Body of pancreas (tissue), 4 donors: ENCODE data around the gene ASNSD1. TPM values are rescaled to one million over a fixed set of nuclear protein-coding genes. Genes with fewer than 3 reads are reported as not detected.
"Not testable (repeated sequence)": the region's sequence is repeated elsewhere in the genome, so short reads cannot be mapped to it uniquely, and the experiment has no call there.

Experiments used
- ATAC-seq: fragments of 150-250 bp; one replicate; pipeline ENCODE4 v1.9.1; 2016
- DNase-seq, 4 donors: peaks; one replicate each; pipeline ENCODE4 v3.0.0-alpha.2; 2019
- H3K27ac ChIP-seq, 4 donors: fragments of 200-600 bp; sonication (generic); 1 replicate in 3 of 4; 2 replicates in 1 of 4; pipeline versions ENCODE4 v1.5.1 to v1.6.1; 2016 to 2019; ENCODE audit warnings: mild to moderate bottlenecking in 1 of 4, mixed read lengths in 1 of 4, moderate library complexity in 1 of 4
- H3K27me3 ChIP-seq, 2 donors: fragments of 200-600 bp; sonication (generic); one replicate each; pipeline ENCODE4 v1.6.0; 2016; ENCODE audit warnings: mild to moderate bottlenecking in 1 of 2
- H3K36me3 ChIP-seq, 2 donors: fragments of 200-600 bp; sonication (generic); replicated peaks in 1 of 2; 2 replicates each; pipeline ENCODE4 v1.5.1; 2016; ENCODE audit warnings: low read depth in 2 of 2; ENCODE audit not compliant: insufficient read depth in 1 of 2
- H3K4me1 ChIP-seq: fragments of 200-600 bp; sonication (generic); one replicate; pipeline ENCODE4 v1.6.0; 2016
- H3K4me3 ChIP-seq, 2 donors: fragments of 200-600 bp; sonication (generic); 1 replicate in 1 of 2; 2 replicates in 1 of 2; pipeline ENCODE4 v1.5.1; 2016 to 2019
- H3K9me3 ChIP-seq, 3 donors: fragments of 200-600 bp; sonication (generic); 1 replicate in 2 of 3; 2 replicates in 1 of 3; pipeline ENCODE4 v1.5.1; 2016
- POLR2A ChIP-seq, 3 donors: fragments of 450-650 bp; IDR thresholded peaks; one replicate each; pipeline ENCODE4 v1.6.1; 2016; ENCODE audit warnings: antibody characterized with exemption in 3 of 3, mild to moderate bottlenecking in 2 of 3
- WGBS, 2 donors: methylation state at CpG; one replicate each; pipeline ENCODE4 v1.1.5; 2017; 5-methylcytosine and 5-hydroxymethylcytosine counted together
- intact Hi-C: fragments of 100-400 bp; cut with DNase I; formaldehyde crosslinking; loops from one replicate; pipeline ENCODE4 v1.15.1; 2023
- total RNA-seq, 2 donors: library from RNA; depleted of rRNA; stranded (reverse); fragments of >200 nt; gene quantifications; one replicate each; pipeline ENCODE4 v1.1.0, GENCODE V29; 2016
- TF ChIP-seq, protein P1 (sequence below), 7 experiments: fragments of 450-650 bp in 4 of 7; fragments of 200-600 bp in 3 of 7; sonication (generic) in 3 of 7; IDR thresholded peaks; one replicate each; pipeline ENCODE4 v1.5.1; 2016 to 2019; ENCODE audit warnings: antibody characterized with exemption in 7 of 7

Gene ASNSD1
- total RNA-seq, 2 donors from 2014 or later: 9.6 to 22.8 TPM

DNA sequence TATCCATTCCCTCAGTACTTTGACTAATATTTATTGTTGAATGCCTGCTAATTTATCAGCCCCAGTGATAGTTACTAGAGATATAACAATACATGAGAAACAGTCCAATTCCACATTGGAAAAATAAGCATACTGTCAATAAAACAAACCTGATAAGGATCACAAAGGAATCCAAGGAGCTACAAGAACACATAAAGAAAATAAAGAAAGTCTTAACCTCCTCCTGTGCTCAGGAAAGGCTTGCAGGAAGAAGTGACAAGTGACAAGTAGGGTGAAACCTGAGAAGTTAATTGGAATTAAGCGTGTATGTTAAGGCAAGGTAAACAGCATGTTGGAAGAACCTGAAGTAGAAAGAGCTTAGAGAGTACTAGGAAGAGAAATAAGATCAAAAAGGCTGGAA lies 20.3 kb upstream of the ASNSD1 start:
- H3K4me3 ChIP-seq: no peak overlapping the region
- no peak for ATAC-seq
- H3K4me1 ChIP-seq: no peaks in the 10 kb centered on the region
- DNase-seq: no peak
- no peaks in the 10 kb centered on the region for H3K27me3 ChIP-seq
- H3K27ac ChIP-seq: no peak overlapping the region
- no peaks in the 10 kb centered on the region for H3K9me3 ChIP-seq
- intact Hi-C loops: no loop called here
- no peaks in the 10 kb centered on the region for H3K36me3 ChIP-seq
- 47 to 48% methylated on average over 1 of the region's 1 CpG for WGBS, 2 donors
- TF ChIP-seq POLR2A (IDR thresholded peaks at IDR 0.05): no peak
- TF ChIP-seq, protein P1, sequence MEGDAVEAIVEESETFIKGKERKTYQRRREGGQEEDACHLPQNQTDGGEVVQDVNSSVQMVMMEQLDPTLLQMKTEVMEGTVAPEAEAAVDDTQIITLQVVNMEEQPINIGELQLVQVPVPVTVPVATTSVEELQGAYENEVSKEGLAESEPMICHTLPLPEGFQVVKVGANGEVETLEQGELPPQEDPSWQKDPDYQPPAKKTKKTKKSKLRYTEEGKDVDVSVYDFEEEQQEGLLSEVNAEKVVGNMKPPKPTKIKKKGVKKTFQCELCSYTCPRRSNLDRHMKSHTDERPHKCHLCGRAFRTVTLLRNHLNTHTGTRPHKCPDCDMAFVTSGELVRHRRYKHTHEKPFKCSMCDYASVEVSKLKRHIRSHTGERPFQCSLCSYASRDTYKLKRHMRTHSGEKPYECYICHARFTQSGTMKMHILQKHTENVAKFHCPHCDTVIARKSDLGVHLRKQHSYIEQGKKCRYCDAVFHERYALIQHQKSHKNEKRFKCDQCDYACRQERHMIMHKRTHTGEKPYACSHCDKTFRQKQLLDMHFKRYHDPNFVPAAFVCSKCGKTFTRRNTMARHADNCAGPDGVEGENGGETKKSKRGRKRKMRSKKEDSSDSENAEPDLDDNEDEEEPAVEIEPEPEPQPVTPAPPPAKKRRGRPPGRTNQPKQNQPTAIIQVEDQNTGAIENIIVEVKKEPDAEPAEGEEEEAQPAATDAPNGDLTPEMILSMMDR (IDR thresholded peaks at IDR 0.05): no peak

DNA sequence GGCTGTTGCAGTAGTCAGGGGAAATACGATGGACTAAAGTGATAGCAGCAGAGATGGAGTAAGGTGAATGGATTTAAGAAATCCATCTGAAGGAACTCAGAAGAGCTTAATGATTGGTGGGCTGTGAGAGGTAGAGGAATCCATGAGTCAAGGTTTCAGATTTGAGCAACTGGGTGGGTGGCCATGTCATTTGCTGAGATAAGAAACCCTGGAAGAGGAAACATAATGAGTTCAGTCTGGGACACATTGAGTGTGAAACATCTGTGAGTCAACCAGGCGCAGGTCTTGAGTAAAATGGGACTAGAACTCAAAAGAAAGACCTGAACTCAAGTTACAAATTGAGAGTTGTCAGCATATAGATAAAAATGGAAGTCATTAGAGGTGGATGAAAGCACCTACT lies 19.7 kb upstream of the ASNSD1 start:
- TF ChIP-seq POLR2A (IDR thresholded peaks at IDR 0.05): no peak
- TF ChIP-seq, protein P1 (IDR thresholded peaks at IDR 0.05): no peak
- H3K4me1 ChIP-seq: no peaks in the 10 kb centered on the region
- no peaks in the 10 kb centered on the region for H3K27me3 ChIP-seq
- H3K27ac ChIP-seq: no peak overlapping the region
- no peak overlapping the region for H3K4me3 ChIP-seq
- no peaks in the 10 kb centered on the region for H3K9me3 ChIP-seq
- no peak for ATAC-seq
- intact Hi-C loops: no loop called here
- H3K36me3 ChIP-seq: no peaks in the 10 kb centered on the region
- DNase-seq: no peak
- WGBS, 2 donors: 88 to 91% methylated on average over 2 of the region's 2 CpGs

DNA sequence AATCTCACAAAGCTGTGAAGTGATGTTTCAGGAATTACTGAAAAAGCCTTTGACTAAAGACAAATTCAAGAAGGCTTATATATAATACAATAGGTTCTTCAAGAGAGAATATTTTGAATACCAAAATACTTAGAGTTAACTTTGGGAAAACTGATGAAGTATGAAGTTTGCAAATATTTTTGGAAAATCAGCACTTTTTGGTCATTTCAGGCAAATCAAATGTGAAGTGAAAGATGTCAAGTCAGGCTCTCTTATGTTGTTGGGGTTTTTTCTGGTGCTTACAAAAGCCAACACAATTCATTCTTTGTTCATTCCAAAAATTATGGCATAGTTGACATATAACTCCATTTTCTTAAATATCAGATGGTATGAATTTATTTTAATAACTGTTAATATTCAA lies 14.7 kb upstream of the ASNSD1 start:
- no peak overlapping the region for H3K27ac ChIP-seq
- DNase-seq (no peak), ATAC-seq (no peak)
- no peaks in the 10 kb centered on the region for H3K36me3 ChIP-seq
- no peak overlapping the region for H3K4me3 ChIP-seq
- intact Hi-C loops: no loop called here
- no peaks in the 10 kb centered on the region for H3K27me3 ChIP-seq
- no peak for TF ChIP-seq POLR2A (IDR thresholded peaks at IDR 0.05)
- TF ChIP-seq, protein P1 (IDR thresholded peaks at IDR 0.05): no peak
- H3K4me1 ChIP-seq: no peaks in the 10 kb centered on the region
- H3K9me3 ChIP-seq: no peaks in the 10 kb centered on the region

DNA sequence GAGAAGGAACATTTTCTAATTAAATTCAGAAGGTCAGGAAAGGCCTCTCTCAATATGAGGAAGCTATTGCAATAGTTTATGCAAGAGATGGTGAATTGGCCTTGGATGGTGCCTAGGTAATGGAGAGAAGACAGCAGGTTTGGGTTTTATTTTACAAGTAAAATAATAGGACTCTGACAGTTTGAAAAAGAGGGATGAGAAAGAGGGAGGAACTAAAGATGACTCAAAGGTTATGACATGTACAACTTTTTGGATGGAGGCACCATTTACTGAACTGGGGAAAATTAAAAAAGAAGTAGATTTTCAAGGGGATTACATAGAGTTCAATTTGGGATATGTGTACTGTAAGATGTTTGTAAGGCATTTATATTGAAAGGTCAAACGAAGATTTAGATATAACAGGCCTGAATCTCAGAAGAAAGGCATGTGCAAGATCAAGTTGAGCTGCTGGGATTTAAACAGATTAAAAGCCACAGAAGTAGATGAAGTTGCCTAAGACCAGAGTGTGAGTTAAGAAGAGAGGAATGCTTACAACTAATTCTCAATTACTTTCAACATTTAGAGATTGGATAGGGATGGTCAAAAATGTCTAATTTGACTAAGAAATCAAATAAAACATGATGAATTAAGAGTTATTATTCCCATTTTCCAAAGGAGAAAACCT lies 12.3 kb upstream of the ASNSD1 start:
- Histone ChIP-seq H3K36me3 (no peaks in the 10 kb centered on the region), H3K27me3 (no peaks in the 10 kb centered on the region), H3K4me3 (no peak overlapping the region), H3K4me1 (no peaks in the 10 kb centered on the region), H3K27ac (no peak overlapping the region), H3K9me3 (no peaks in the 10 kb centered on the region)
- WGBS, 2 donors: 80 to 81% methylated on average over 1 of the region's 1 CpG
- ATAC-seq: no peak
- intact Hi-C loops: no loop called here
- TF ChIP-seq, protein P1 (IDR thresholded peaks at IDR 0.05): no peak
- no peak for TF ChIP-seq POLR2A (IDR thresholded peaks at IDR 0.05)
- DNase-seq: no peak

DNA sequence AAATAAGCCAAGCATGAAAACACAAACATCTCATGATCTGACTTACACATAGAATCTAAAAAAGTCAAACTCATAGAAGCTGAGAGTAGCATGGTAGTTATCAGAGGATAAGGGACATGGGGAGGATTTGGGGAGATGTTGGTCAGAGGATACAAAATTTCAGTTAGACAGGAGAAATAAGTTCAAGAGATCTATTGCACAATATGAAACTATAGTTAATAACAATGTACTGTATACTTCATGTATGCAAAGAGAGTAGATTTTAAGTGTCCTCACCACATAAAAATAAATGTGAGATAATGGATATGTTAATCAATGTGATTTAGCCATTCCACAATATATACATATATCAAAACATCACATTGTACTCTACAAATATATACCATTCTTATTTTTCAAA lies 10.0 kb upstream of the ASNSD1 start:
- intact Hi-C loops: no loop called here
- no peaks in the 10 kb centered on the region for H3K9me3 ChIP-seq
- DNase-seq (no peak), ATAC-seq (no peak)
- no peak overlapping the region for H3K4me3 ChIP-seq
- H3K27me3 ChIP-seq: no peaks in the 10 kb centered on the region
- TF ChIP-seq, protein P1 (IDR thresholded peaks at IDR 0.05): no peak
- TF ChIP-seq POLR2A (IDR thresholded peaks at IDR 0.05): no peak
- H3K4me1 ChIP-seq: no peaks in the 10 kb centered on the region
- no peaks in the 10 kb centered on the region for H3K36me3 ChIP-seq
- H3K27ac ChIP-seq: no peak overlapping the region

DNA sequence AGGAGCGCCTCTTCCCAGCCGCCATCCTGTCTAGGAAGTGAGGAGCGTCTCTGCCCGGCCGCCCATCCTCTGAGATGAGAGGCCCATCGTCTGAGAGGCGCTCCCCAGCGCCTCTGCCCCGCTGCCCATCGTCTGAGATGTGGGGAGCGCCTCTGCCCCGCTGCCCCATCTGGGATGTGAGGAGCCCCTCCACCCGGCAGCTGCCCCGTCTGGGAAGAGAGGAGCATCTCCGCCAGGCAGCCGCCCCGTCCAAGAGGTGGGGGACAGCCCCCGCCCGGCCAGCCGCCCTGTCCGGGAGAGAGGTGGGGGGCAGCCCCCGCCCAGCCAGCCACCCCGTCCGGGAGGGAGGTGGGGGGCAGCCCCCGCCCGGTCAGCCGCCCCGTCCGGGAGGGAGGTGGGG lies 7.8 kb upstream of the ASNSD1 start:
- H3K9me3 ChIP-seq, H3K36me3 ChIP-seq, ATAC-seq, intact Hi-C loops, H3K4me1 ChIP-seq, DNase-seq, H3K27me3 ChIP-seq, H3K4me3 ChIP-seq, H3K27ac ChIP-seq: not testable (repeated sequence)
- whole genome bisulfite sequencing, 2 donors: 93 to 100% methylated on average over 5 to 14 of the region's 29 CpGs
